ENCODE results near the gene CYP2B6. TPM values are rescaled to one million over a fixed set of nuclear protein-coding genes. Genes with fewer than 3 reads are reported as not detected.
"Not testable (repeated sequence)": the region's sequence is repeated elsewhere in the genome, so short reads cannot be mapped to it uniquely, and the experiment has no call there.

The CYP2B6 gene
- total and polyA plus RNA-seq, 2 donors (not counting 3 experiments of a cell fraction or from before 2014, with no cell fraction given) = not detected

DNA sequence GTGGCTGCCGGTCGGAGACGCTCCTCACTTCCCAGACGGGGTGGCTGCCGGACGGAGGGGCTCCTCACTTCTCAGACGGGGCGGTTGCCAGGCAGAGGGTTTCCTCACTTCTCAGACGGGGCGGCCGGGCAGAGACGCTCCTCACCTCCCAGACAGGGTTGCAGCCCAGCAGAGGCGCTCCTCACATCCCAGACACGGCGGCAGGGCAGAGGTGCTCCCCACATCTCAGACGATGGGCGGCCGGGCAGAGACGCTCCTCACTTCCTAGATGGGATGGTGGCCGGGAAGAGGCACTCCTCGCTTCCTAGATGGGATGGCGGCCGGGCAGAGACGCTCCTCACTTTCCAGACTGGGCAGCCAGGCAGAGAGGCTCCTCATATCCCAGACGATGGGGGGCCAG, 24.5 kb upstream of the CYP2B6 start:
- H3K4me1 ChIP-seq (ENCODE audit: control insufficient read depth, extremely low read depth, insufficient read depth, low read length); H3K9ac ChIP-seq (replicated peaks; ENCODE audit: extremely low read depth, insufficient read depth, low read length); H3K27me3 ChIP-seq (ENCODE audit: control insufficient read depth in 2 of 2, insufficient read depth in 2 of 2, low read length in 2 of 2); H3K79me2 ChIP-seq (ENCODE audit: control insufficient read depth, insufficient read depth, low read length); dilution Hi-C loops (cut with MboI; ENCODE audit: extremely low pct_ligation_motif_present, low sequenced_read_pairs); H3K4me3 ChIP-seq (replicated peaks in 1 of 3; ENCODE audit: insufficient read depth in 1 of 3, low read depth in 1 of 3, low read length in 3 of 3); H2AFZ ChIP-seq (ENCODE audit: low read depth, low read length); H3K9me1 ChIP-seq (replicated peaks; ENCODE audit: control insufficient read depth, extremely low read depth, insufficient read depth, low read length); intact Hi-C loops (cut with micrococcal nuclease); H3K27ac ChIP-seq (ENCODE audit: insufficient read depth, low read depth, low read length); FAIRE-seq; H3K9me3 ChIP-seq (replicated peaks; ENCODE audit: control insufficient read depth, insufficient read depth, low read length); H3K36me3 ChIP-seq (ENCODE audit: control insufficient read depth in 2 of 2, extremely low read depth in 1 of 2, insufficient read depth in 2 of 2, low read length in 2 of 2); H3K4me2 ChIP-seq (ENCODE audit: insufficient read depth, low read length); CTCF ChIA-PET; DNase-seq (ENCODE audit: low read depth, low spot score); POLR2A ChIA-PET; BruUV-seq (replicated peaks); H4K20me1 ChIP-seq (replicated peaks; ENCODE audit: control insufficient read depth, extremely low read depth, insufficient read depth, low read length): not testable (repeated sequence)

GRCh38 chr19:40968065-40968464, 23.0 kb upstream of the CYP2B6 start:
- H3K4me3 ChIP-seq (replicated peaks in 1 of 3; ENCODE audit: insufficient read depth in 1 of 3, low read depth in 1 of 3, low read length in 3 of 3); H2AFZ ChIP-seq (ENCODE audit: low read depth, low read length); H3K36me3 ChIP-seq (ENCODE audit: control insufficient read depth in 2 of 2, extremely low read depth in 1 of 2, insufficient read depth in 2 of 2, low read length in 2 of 2); H3K27ac ChIP-seq (ENCODE audit: insufficient read depth, low read depth, low read length); H3K9me1 ChIP-seq (replicated peaks; ENCODE audit: control insufficient read depth, extremely low read depth, insufficient read depth, low read length); intact Hi-C loops (cut with micrococcal nuclease); H3K4me2 ChIP-seq (ENCODE audit: insufficient read depth, low read length); DNase-seq (ENCODE audit: low read depth, low spot score); dilution Hi-C loops (cut with MboI; ENCODE audit: extremely low pct_ligation_motif_present, low sequenced_read_pairs); H3K79me2 ChIP-seq (ENCODE audit: control insufficient read depth, insufficient read depth, low read length); FAIRE-seq; H4K20me1 ChIP-seq (replicated peaks; ENCODE audit: control insufficient read depth, extremely low read depth, insufficient read depth, low read length); CTCF ChIA-PET; H3K27me3 ChIP-seq (ENCODE audit: control insufficient read depth in 2 of 2, insufficient read depth in 2 of 2, low read length in 2 of 2); H3K9me3 ChIP-seq (replicated peaks; ENCODE audit: control insufficient read depth, insufficient read depth, low read length); H3K4me1 ChIP-seq (ENCODE audit: control insufficient read depth, extremely low read depth, insufficient read depth, low read length); POLR2A ChIA-PET; H3K9ac ChIP-seq (replicated peaks; ENCODE audit: extremely low read depth, insufficient read depth, low read length); BruUV-seq (replicated peaks): not testable (repeated sequence)

- BruUV-seq (replicated peaks); POLR2A ChIA-PET: not testable (repeated sequence)
Measured at GRCh38 chr19:40969721-40970120, 21.4 kb upstream of the CYP2B6 start.

GRCh38 chr19:40970396-40971345, 20.4 kb upstream of the CYP2B6 start:
- CTCF ChIA-PET = interaction anchor here (2.7 kb wide), 1 partner anchor 174 kb away, joined by 10 read pairs; no protein-coding TSS in a partner anchor
- H2AFZ ChIP-seq (ENCODE audit: low read depth, low read length); dilution Hi-C loops (cut with MboI; ENCODE audit: extremely low pct_ligation_motif_present, low sequenced_read_pairs); FAIRE-seq; H3K27ac ChIP-seq (ENCODE audit: insufficient read depth, low read depth, low read length); H4K20me1 ChIP-seq (replicated peaks; ENCODE audit: control insufficient read depth, extremely low read depth, insufficient read depth, low read length); H3K4me1 ChIP-seq (ENCODE audit: control insufficient read depth, extremely low read depth, insufficient read depth, low read length); H3K79me2 ChIP-seq (ENCODE audit: control insufficient read depth, insufficient read depth, low read length); H3K27me3 ChIP-seq (ENCODE audit: control insufficient read depth in 2 of 2, insufficient read depth in 2 of 2, low read length in 2 of 2); H3K36me3 ChIP-seq (ENCODE audit: control insufficient read depth in 2 of 2, extremely low read depth in 1 of 2, insufficient read depth in 2 of 2, low read length in 2 of 2); H3K4me3 ChIP-seq (replicated peaks in 1 of 3; ENCODE audit: insufficient read depth in 1 of 3, low read depth in 1 of 3, low read length in 3 of 3); H3K9me1 ChIP-seq (replicated peaks; ENCODE audit: control insufficient read depth, extremely low read depth, insufficient read depth, low read length); intact Hi-C loops (cut with micrococcal nuclease); H3K9me3 ChIP-seq (replicated peaks; ENCODE audit: control insufficient read depth, insufficient read depth, low read length); H3K4me2 ChIP-seq (ENCODE audit: insufficient read depth, low read length); H3K9ac ChIP-seq (replicated peaks; ENCODE audit: extremely low read depth, insufficient read depth, low read length); DNase-seq (ENCODE audit: low read depth, low spot score); POLR2A ChIA-PET; BruUV-seq (replicated peaks): not testable (repeated sequence)

More at GRCh38 chr19:40969721-40970120, 21.4 kb upstream of the CYP2B6 start:
- H3K9ac ChIP-seq (replicated peaks; ENCODE audit: extremely low read depth, insufficient read depth, low read length); H3K36me3 ChIP-seq (ENCODE audit: control insufficient read depth in 2 of 2, extremely low read depth in 1 of 2, insufficient read depth in 2 of 2, low read length in 2 of 2); dilution Hi-C loops (cut with MboI; ENCODE audit: extremely low pct_ligation_motif_present, low sequenced_read_pairs); H2AFZ ChIP-seq (ENCODE audit: low read depth, low read length); H3K79me2 ChIP-seq (ENCODE audit: control insufficient read depth, insufficient read depth, low read length); intact Hi-C loops (cut with micrococcal nuclease); FAIRE-seq; H3K27me3 ChIP-seq (ENCODE audit: control insufficient read depth in 2 of 2, insufficient read depth in 2 of 2, low read length in 2 of 2); H3K9me3 ChIP-seq (replicated peaks; ENCODE audit: control insufficient read depth, insufficient read depth, low read length); H3K4me2 ChIP-seq (ENCODE audit: insufficient read depth, low read length); DNase-seq (ENCODE audit: low read depth, low spot score); H4K20me1 ChIP-seq (replicated peaks; ENCODE audit: control insufficient read depth, extremely low read depth, insufficient read depth, low read length); H3K4me1 ChIP-seq (ENCODE audit: control insufficient read depth, extremely low read depth, insufficient read depth, low read length); H3K4me3 ChIP-seq (replicated peaks in 1 of 3; ENCODE audit: insufficient read depth in 1 of 3, low read depth in 1 of 3, low read length in 3 of 3); H3K9me1 ChIP-seq (replicated peaks; ENCODE audit: control insufficient read depth, extremely low read depth, insufficient read depth, low read length); H3K27ac ChIP-seq (ENCODE audit: insufficient read depth, low read depth, low read length): not testable (repeated sequence)
- CTCF ChIA-PET = interaction anchor here (2.7 kb wide), 1 partner anchor 175 kb away, joined by 10 read pairs; no protein-coding TSS in a partner anchor

Data from endothelial cell of umbilical vein (primary cell).